ENCODE measurements around the gene DNAJB1.
"Not testable (repeated sequence)": the region's sequence is repeated elsewhere in the genome, so short reads cannot be mapped to it uniquely, and the experiment has no call there.

DNAJB1 gene

GRCh38 chr19:14512406-14512961 is 5.7 kb downstream of the DNAJB1 start:
- no peak overlapping the region for H3K27ac ChIP-seq (ENCODE audit: low read depth, low read length)
- no peak overlapping the region for H3K4me3 ChIP-seq (ENCODE audit: low read length)
- no peak overlapping the region for H3K9ac ChIP-seq (ENCODE audit: low read length)
- H3K4me1 ChIP-seq (ENCODE audit: control insufficient read depth, insufficient read depth, low read length) = peaks cover 3% of the 10 kb centered on the region
- H3K27me3 ChIP-seq (ENCODE audit: control insufficient read depth, insufficient read depth, low read length) = no peaks in the 10 kb centered on the region
- H3K36me3 ChIP-seq (ENCODE audit: control insufficient read depth, insufficient read depth, low read length) = peaks cover 17% of the 10 kb centered on the region

- Histone ChIP-seq H3K27me3 (ENCODE audit: control insufficient read depth, insufficient read depth, low read length) (no peaks in the 10 kb centered on the region), H3K36me3 (ENCODE audit: control insufficient read depth, insufficient read depth, low read length) (peaks cover 17% of the 10 kb centered on the region), H3K27ac (ENCODE audit: low read depth, low read length) (no peak overlapping the region), H3K9ac (ENCODE audit: low read length) (no peak overlapping the region), H3K4me1 (ENCODE audit: control insufficient read depth, insufficient read depth, low read length) (peaks cover 3% of the 10 kb centered on the region), H3K4me3 (ENCODE audit: low read length) (no peak overlapping the region)
Observed at GRCh38 chr19:14511229-14511593, 7.0 kb downstream of the DNAJB1 start.

GRCh38 chr19:14510311-14511228 is 7.6 kb downstream of the DNAJB1 start:
- Histone ChIP-seq H3K36me3 (ENCODE audit: control insufficient read depth, insufficient read depth, low read length) (peaks cover 12% of the 10 kb centered on the region), H3K4me1 (ENCODE audit: control insufficient read depth, insufficient read depth, low read length) (peaks cover 2% of the 10 kb centered on the region), H3K27ac (ENCODE audit: low read depth, low read length) (peak overlapping the region; percentile 66), H3K9ac (ENCODE audit: low read length) (no peak overlapping the region), H3K4me3 (ENCODE audit: low read length) (no peak overlapping the region), H3K27me3 (ENCODE audit: control insufficient read depth, insufficient read depth, low read length) (no peaks in the 10 kb centered on the region)

- Histone ChIP-seq H3K4me3 (ENCODE audit: low read length) (no peak overlapping the region), H3K27me3 (ENCODE audit: control insufficient read depth, insufficient read depth, low read length) (no peaks in the 10 kb centered on the region), H3K36me3 (ENCODE audit: control insufficient read depth, insufficient read depth, low read length) (no peaks in the 10 kb centered on the region), H3K27ac (ENCODE audit: low read depth, low read length) (no peak overlapping the region), H3K4me1 (ENCODE audit: control insufficient read depth, insufficient read depth, low read length) (no peaks in the 10 kb centered on the region), H3K9ac (ENCODE audit: low read length) (no peak overlapping the region)
Observed at GRCh38 chr19:14507704-14508542, 10.3 kb downstream of the DNAJB1 start.

- Histone ChIP-seq H3K27me3 (ENCODE audit: control insufficient read depth, insufficient read depth, low read length) (no peaks in the 10 kb centered on the region), H3K4me1 (ENCODE audit: control insufficient read depth, insufficient read depth, low read length) (no peaks in the 10 kb centered on the region), H3K27ac (ENCODE audit: low read depth, low read length) (no peak overlapping the region)
Observed at GRCh38 chr19:14505488-14506239, 12.5 kb downstream of the DNAJB1 start.

GRCh38 chr19:14504575-14504974 is 13.6 kb downstream of the DNAJB1 start:
- not testable (repeated sequence) for H3K4me3 ChIP-seq (ENCODE audit: low read length); H3K9ac ChIP-seq (ENCODE audit: low read length); H3K27me3 ChIP-seq (ENCODE audit: control insufficient read depth, insufficient read depth, low read length); H3K36me3 ChIP-seq (ENCODE audit: control insufficient read depth, insufficient read depth, low read length); H3K4me1 ChIP-seq (ENCODE audit: control insufficient read depth, insufficient read depth, low read length); H3K27ac ChIP-seq (ENCODE audit: low read depth, low read length)

More at GRCh38 chr19:14505488-14506239, 12.5 kb downstream of the DNAJB1 start:
- Histone ChIP-seq H3K4me3 (ENCODE audit: low read length) (no peak overlapping the region), H3K9ac (ENCODE audit: low read length) (no peak overlapping the region), H3K36me3 (ENCODE audit: control insufficient read depth, insufficient read depth, low read length) (no peaks in the 10 kb centered on the region)

- H3K4me1 ChIP-seq (ENCODE audit: control insufficient read depth, insufficient read depth, low read length) = no peaks in the 10 kb centered on the region
- H3K36me3 ChIP-seq (ENCODE audit: control insufficient read depth, insufficient read depth, low read length) = no peaks in the 10 kb centered on the region
- no peak overlapping the region for H3K9ac ChIP-seq (ENCODE audit: low read length)
- no peak overlapping the region for H3K4me3 ChIP-seq (ENCODE audit: low read length)
- H3K27me3 ChIP-seq (ENCODE audit: control insufficient read depth, insufficient read depth, low read length) = no peaks in the 10 kb centered on the region
- no peak overlapping the region for H3K27ac ChIP-seq (ENCODE audit: low read depth, low read length)
Observed at GRCh38 chr19:14503285-14503684, 14.9 kb downstream of the DNAJB1 start.

- H3K27ac ChIP-seq (ENCODE audit: low read depth, low read length) = no peak overlapping the region
- no peaks in the 10 kb centered on the region for H3K36me3 ChIP-seq (ENCODE audit: control insufficient read depth, insufficient read depth, low read length)
- no peak overlapping the region for H3K9ac ChIP-seq (ENCODE audit: low read length)
- H3K4me3 ChIP-seq (ENCODE audit: low read length) = no peak overlapping the region
- no peaks in the 10 kb centered on the region for H3K4me1 ChIP-seq (ENCODE audit: control insufficient read depth, insufficient read depth, low read length)
- no peaks in the 10 kb centered on the region for H3K27me3 ChIP-seq (ENCODE audit: control insufficient read depth, insufficient read depth, low read length)
Observed at GRCh38 chr19:14502334-14503092, 15.7 kb downstream of the DNAJB1 start.

- H3K9ac ChIP-seq (ENCODE audit: low read length) = no peak overlapping the region
- H3K27me3 ChIP-seq (ENCODE audit: control insufficient read depth, insufficient read depth, low read length) = no peaks in the 10 kb centered on the region
- H3K4me1 ChIP-seq (ENCODE audit: control insufficient read depth, insufficient read depth, low read length) = peaks cover 5% of the 10 kb centered on the region
- H3K4me3 ChIP-seq (ENCODE audit: low read length) = no peak overlapping the region
- H3K36me3 ChIP-seq (ENCODE audit: control insufficient read depth, insufficient read depth, low read length) = no peaks in the 10 kb centered on the region
- no peak overlapping the region for H3K27ac ChIP-seq (ENCODE audit: low read depth, low read length)
Observed at GRCh38 chr19:14497228-14497921, 20.8 kb downstream of the DNAJB1 start.

- H3K36me3 ChIP-seq (ENCODE audit: control insufficient read depth, insufficient read depth, low read length) = no peaks in the 10 kb centered on the region
- peak overlapping the region; percentile 42 for H3K27ac ChIP-seq (ENCODE audit: low read depth, low read length)
- no peak overlapping the region for H3K9ac ChIP-seq (ENCODE audit: low read length)
- H3K27me3 ChIP-seq (ENCODE audit: control insufficient read depth, insufficient read depth, low read length) = no peaks in the 10 kb centered on the region
- H3K4me3 ChIP-seq (ENCODE audit: low read length) = peak overlapping the region; percentile 61
- peaks cover 5% of the 10 kb centered on the region for H3K4me1 ChIP-seq (ENCODE audit: control insufficient read depth, insufficient read depth, low read length)
Observed at GRCh38 chr19:14496834-14497227, 21.4 kb downstream of the DNAJB1 start.

All from rectal smooth muscle tissue (tissue), 1 donor.